AG08395 (cell line): ENCODE data around the gene EIF2AK2.
"Not testable (repeated sequence)": the region's sequence is repeated elsewhere in the genome, so short reads cannot be mapped to it uniquely, and the experiment has no call there.

Source experiments
- DNase-seq: peaks from one replicate; pipeline ENCODE4 v3.0.0; 2012; ENCODE audit warnings: mixed read lengths, low spot score

EIF2AK2 gene

DNA sequence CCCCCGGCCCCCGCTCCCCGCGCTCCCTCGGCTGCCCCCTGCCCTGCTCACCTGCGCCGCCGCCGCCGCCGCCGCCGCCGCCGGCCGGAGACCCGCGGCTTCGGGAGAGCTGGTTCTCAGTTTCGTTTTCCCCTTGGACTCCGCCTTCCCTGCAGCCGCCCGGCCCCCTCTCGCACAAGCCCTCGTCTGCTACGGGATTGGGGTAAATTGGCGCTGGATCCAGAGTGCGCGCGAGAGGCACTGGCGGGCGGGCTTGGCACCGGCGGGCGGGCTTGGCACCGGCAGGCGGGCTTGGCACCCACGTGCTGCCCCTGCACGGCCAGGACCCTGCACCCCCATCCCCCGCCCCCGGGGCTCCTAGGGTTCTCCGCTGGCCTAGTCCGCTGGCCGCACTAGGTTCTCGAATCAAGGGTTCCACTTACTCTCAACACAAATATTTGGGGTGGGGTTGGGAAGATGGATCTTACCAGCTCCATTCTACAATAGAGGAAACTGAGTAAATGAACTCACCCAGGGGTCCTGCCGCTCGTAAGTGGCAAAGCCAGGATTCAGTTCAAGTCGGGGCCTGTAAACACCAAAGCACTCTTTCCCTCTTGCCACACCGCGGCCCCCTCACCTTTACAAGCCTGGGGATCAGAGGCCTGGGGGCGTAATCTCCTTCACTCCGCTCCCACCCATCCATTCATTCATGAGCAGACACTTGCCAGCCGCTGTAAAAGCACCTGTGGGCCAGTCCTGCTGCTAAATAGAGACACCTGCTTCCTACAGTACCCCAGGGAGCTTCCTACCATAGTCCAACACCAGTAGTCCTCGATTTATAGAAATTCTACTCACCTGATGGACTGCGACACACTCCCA is at the start of gene EIF2AK2:
Gene EIF2AK2 (minus strand): TSS at position 124 of the 858 bp plus-strand sequence. CDS start 9,174 bp downstream, outside the sequence.
- peak; percentile 98 for DNase-seq

DNA sequence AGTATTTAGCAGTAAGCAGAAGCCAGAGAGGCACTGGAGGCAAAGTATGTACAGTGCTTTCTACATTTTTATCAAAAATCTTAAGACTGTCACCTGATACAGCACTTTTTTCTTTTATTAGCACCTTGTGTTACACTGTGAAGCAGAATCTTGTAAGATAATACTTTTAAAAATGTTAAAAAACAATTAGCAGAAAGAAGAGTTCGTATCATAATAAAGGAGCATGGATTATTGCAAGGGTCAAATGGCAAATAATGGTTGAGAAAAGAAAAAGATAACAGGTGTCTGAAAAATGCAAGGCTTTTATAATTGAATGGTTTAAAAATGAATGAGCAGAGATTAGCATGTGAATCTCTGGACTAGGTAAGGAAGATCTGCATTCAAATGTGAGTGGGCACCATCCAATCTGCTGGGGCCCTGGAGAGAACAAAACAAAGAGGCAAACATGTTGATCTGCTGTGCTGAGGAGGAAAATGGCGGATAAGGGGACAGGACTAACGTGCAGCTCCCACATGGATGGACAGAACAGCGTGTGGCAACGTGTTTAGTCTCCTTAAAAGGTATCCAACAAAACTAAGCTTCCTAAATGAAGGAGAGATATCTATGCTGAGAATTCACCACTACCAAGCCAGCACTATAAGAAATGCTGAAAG is 49.0 kb upstream of the EIF2AK2 start:
- DNase-seq, result no peak

DNA sequence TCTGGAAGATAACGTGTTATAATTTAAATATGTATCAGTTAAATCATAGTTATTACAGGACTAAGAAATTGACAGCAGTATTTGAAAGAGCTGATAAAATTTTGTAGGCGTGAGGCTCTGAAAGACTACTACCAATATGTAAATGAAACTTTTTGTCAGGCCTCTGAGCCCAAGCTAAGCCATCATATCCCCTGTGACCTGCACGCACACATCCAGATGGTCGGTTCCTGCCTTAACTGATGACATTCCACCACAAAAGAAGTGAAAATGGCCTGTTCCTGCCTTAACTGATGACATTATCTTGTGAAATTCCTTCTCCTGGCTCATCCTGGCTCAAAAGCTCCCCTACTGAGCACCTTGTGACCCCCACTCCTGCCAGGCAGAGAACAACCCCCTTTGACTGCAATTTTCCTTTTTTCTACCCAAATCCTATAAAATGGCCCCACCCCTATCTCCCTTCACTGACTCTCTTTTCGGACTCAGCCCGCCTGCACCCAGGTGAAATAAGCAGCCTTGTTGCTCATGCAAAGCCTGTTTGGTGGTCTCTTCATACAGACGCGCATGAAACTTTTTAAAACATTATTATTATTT is 48.4 kb upstream of the EIF2AK2 start:
- DNase-seq, result not testable (repeated sequence)

DNA sequence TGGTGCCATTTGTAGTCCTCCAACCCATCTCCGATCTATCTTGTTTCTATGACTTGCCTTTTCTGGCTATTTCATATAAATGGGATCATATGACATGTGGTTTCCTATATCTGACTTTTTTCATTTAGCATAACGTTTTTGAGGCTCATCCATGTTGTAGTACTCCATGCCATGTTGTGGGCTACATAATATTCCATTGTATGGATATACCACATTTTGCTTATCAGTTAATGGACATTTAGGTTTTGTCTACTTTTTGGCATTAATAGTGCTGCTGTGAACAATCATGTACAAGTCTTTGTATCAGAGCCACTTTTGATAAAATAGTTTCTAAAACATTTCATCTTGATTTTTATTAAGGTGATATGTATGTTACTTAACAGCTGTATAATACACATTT is 46.9 kb upstream of the EIF2AK2 start:
- DNase-seq, result no peak

DNA sequence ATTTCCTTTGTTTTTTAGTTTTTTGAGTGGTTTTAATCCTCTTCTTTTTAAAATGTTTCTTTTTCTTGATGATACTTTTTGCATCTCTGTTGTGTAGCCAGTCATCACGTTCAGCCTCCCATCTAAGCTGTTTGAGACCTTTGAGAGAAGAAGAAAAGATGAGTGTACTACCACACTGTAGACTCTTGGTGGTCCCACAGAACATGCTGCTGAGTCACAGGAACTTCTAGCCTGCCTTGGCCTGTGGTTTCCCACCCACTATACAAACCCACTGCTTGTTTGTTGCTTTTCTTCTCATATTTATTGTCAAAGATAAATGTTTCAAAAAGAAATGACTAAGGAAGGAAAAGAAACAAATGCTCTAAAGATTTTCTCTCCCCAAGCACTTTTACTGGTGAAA is 45.0 kb upstream of the EIF2AK2 start:
- no peak for DNase-seq

DNA sequence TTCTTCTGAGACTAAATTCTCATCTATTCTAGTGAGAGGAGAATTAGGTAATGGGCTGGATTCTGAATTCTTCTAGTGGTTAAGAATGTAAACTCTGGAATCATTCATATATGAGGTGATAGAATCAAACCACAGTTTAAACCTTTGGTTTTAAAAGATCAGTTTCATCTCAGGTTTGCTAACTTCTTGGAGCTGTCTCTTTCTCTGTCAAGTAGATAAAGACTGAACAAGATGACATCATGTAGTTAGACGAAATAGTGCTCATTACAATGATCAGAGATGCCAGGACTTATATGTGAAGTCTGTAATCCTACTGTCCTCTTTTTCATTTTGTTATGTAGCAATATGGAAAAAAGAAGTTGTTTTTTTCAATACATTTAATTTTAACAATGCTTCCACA is 44.4 kb upstream of the EIF2AK2 start:
- DNase-seq, result no peak

DNA sequence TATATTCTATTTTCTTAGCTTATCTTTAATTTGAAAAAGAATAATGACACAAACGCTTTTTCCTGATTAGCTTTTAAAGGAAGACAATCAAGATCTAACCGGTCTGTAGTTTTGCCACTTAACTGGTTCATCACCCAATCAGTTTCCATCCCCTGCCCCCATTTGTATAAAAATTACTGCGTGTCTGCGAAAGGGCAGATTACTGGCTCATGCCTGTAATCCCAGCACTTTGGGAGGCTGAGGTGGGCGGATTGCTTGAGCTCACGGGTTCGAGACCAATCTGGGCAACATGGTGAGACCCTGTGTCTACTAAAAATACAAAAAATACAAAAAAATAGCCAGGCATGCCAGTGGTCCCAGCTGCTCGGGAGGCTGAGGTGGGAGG is 41.9 kb upstream of the EIF2AK2 start:
- DNase-seq, result no peak

DNA sequence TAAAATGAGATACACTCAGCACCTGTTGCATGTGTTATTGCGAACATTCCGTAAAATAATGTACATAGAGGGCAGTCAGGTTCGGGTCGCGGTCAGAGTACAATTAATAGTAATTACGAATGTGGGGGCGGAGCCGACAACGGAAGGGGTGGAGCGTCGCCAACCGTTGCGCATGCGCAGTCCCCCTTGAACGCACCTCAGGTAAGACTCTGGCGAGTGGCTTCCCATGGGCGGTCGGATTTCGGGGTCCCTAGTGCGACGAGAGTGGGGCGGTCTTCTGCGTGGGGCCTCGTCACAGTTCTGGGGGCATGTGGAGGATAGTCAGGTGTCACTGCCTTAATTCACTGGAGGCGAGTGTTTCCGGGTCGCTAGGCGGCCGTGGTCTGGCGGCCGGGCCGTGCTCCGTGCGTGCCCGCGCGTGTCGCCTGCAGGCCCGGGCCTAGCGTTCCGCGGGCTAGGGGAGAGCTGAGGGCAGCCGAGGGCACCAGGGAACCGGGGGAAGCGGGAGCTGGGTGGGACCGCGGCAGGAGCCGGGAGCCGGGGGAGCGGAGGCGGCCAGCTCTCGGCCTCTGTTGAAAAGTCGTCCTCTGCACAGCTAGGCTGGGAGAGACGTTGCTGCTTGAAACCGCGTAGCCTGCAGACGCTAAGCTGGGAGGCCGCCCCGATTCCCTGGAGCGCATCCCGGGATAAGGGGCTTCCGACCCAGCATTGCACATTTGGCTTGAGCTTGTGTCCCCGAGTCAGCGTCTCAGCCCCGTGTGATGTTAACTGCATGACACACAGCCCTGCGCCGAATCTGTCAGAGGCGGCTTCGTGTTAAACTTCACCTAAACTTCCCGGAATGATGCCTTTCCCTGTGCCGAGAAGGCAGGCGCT is 39.8 kb upstream of the EIF2AK2 start, which contains the start of gene CEBPZOS:
Gene CEBPZOS (plus strand): TSS at position 177 of the 876 bp plus-strand sequence. CDS start 3,209 bp downstream, outside the sequence.
- DNase-seq, result peak; percentile 88

DNA sequence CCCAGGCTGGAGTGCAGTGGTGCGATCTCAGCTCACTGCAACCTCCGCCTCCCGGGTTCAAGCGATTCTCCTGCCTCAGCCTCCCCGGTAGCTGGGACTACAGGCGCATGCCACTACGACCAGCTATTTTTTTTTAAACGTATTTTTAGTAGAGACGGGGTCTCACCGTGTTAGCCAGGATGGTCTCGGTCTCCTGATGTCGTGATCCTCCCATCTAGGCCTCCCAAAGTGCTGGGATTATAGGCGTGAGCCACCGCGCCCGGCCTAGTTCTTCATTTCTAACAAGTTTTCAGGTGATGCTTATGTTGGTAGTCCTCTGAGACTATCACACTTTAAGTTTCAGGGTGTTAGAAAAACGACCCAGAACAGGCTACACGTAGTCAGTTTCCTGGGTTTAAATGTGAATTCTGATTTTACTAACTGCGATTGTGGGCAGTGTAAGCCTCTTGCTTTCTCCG is 39.1 kb upstream of the EIF2AK2 start:
- not testable (repeated sequence) for DNase-seq

DNA sequence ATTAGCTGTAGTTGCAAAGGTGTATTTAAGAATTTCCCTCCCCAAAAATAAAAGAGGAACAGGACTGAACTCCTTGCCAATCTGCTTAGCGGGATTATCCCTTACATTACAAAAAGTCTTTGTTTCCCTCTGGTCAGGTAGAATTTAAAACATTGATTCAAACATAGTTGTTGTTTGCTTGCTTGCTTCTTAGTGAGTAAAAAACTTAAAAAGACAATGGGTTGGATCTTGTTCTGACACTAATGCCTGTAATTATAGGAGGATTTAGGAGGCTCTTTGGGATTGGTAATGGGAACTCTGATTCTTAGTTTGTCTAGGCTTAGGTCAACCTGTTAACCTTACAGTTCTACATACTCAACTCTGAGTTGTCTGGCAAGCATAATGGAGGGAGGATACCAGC is 35.8 kb upstream of the EIF2AK2 start:
- no peak for DNase-seq

DNA sequence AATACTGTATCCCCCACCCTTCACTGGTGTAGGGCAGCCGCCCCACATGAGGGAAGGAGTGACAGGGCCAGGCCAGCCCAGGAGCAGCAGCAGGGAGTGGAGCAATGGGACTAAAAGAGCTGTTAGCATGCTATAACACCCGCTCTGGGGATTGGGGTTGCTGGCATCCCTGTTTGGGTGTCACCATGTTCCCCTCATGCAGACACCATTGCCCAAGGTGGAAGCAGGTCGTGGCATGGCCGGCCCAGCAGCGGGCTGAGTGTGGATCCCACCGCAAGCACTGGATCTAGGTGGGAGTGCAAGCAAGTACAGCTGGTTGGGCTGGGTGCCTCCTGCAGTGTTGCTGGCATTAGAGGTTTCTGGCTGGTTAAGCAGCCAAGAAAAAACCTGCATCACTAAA is 35.0 kb upstream of the EIF2AK2 start:
- DNase-seq, result no peak

DNA sequence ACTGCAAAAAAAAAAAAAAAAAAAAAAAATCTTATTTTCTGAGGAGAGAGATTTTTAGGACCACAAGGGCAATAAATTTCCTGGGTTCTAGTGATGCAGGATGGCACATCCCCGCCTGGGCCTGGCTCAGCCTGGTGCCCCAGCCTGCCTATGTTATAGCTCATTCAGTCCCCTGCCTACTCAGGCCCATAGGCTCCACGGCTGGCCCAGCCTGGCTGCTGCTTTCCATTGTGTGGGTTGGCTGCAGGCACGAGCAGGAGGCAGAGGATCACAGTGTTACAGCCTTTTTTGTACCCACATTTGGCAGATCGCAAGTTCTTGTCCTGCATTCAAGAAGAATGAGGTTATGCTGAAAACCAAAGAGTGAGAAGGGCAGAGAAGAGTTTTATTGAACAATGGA is 34.5 kb upstream of the EIF2AK2 start:
- DNase-seq, result no peak

DNA sequence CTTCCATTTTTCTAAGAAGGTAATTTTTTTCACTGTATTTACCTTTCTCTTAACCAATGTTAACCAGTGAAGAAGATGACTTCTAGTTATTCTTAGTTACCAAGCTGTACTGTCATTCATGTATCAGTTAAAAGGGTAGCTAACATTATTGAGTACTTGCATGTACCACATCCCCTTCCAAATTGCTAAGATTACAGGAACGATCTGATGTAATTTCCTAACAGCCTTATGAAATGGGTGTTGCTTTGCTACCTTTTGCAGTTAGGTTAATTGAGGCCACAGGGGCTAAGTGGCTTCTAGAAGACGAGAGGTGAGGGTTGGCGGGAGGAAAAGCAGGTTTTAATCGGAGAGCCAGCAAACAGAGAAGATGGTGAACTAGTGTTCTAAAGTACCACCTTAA is 33.5 kb upstream of the EIF2AK2 start:
- DNase-seq, result no peak

DNA sequence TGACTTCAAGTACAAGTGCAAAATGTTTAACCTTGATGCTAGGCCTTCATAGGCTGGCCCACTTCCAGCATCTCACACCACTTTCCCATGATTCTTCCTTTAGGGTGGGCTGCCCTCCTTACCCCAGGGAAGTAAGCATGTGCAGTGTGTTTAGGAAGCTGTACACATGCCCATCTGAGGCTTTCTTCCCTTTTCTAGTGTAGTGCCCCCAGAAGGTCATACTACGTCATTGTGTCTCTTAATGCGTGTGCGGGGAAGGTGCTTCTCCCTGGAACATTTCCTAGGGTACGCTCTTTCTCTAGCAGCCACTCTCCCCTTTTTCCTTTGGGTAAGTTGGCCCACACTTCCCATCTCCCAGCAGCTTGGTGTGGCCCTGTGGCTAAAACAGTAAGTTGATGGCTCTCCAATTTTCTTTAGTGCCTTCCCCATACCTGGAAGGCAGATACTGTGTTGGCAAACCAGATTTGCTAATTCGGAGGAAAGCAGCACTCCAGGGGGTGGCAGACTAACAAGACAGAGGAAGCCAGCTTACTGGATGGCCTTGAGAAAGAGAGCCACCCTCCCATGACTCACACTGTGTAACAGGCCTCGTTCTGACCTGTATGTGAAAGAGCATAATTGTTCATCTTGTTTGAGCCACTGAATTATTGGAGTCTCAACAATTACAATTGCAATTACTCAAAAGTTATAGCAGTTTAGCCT is 32.8 kb upstream of the EIF2AK2 start:
- DNase-seq, result peak; percentile 82

DNA sequence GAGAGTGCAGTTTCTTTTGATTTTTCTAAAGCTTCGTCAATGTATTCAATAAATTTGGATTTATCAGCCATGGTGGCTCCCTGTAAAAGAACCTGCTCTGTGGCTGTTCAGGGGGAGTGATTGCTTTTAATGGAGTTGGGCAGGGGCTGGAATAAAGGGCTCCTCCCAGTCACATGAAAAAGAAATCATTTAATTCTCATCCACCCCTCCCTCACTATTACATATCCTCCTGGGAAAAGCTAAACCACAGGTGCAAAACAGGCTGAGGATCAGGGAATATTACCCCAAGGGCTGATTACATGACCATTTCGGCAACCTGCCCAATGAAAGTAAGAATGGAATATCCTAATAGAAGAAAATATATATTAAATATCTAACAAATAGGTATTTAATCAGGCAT is 31.8 kb upstream of the EIF2AK2 start, which contains the start of gene SULT6B1:
Gene SULT6B1 (minus strand): TSS at position 101 of the 400 bp plus-strand sequence. CDS start 30 bp downstream, at position 71.
- no peak for DNase-seq

DNA sequence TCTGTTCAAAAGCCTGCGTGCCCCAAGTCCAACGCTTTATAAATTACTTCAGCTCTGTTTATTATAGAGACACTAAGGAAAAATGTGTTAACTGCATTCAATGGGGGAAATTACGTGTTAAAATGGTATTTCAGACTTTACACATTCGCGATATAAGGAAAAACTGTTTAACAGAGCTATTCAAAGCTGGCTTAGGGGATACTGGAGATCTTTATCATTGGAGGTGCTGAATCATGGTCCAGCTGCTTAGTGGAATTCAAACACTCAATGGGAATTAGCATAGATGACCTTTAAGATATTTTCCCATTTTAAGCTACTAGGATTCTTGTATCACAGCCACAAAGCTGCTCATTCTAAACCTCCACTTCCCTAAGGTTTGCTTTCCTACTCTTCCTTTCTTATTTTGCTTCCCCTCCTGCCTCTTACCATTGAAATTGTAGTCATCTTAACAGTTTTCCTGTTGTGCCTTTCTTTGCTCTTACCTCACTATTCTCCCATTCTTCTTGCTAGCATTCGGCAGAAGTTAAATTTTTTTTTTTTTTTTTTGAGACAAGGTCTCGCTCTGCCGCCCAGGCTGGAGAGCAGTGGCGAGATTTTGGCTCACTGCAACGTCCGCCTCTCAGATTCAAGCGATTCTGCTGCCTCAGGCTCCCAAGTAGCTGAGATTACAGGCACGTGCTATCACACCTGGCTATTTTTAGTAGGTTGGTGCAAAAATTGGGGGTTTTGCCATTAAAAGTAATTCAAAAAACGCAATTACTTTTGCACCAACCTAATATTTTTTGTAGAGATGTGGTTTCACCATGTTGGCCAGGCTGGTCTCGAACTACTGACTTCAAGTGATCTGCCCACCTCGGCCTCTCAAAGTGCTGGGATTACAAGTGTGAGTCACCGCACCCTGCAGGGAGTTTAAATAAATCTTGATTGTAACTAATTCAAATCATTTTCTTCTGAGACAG is 25.2 kb upstream of the EIF2AK2 start:
- DNase-seq, result no peak

DNA sequence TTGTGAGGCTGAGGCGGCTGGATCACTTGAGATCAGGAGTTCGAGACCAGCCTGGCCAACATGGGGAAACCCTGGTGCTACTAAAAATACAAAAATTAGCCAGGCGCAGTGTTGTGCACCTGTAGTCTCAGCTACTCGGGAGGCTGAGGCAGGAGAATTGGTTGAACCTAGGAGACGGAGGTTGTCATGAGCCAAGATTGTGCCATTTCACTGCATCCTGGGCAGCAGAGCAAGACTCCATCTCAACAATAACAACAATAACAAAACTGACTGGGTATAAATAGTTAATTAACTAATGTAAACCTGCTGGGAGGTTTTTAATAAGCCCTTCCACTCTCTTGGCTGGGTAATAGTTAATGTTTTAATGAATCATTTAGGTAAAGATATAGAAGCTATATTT is 23.9 kb upstream of the EIF2AK2 start:
- DNase-seq, result no peak

DNA sequence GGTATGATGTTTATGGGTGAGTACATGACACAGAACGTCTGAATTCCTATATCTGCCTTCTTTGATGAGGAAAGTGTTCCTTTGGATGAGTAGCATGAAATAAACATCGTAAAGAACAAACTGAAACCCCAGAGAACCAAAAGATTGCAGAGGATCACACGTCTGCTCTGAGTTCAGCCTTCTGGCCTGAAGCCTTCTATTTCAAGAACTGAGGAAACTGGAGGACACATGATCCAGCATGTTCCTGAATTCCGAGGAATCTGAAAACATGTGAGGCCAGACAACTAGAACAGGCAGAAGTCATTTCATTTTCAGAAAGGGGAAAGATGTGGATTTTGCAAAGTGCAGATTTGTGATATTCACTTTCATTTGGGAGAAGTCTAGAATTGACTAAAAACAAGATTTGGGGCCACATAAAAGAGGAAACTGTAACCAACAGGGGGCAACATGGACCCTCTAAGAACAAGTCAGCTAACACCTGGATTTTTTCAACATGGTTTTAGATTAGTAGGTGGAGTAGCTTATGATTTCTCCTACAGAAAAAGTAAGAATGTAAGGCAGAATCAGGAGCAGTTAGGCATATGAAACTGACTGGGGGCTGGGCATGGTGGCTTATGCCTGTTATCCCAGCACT is 23.3 kb upstream of the EIF2AK2 start:
- no peak for DNase-seq

DNA sequence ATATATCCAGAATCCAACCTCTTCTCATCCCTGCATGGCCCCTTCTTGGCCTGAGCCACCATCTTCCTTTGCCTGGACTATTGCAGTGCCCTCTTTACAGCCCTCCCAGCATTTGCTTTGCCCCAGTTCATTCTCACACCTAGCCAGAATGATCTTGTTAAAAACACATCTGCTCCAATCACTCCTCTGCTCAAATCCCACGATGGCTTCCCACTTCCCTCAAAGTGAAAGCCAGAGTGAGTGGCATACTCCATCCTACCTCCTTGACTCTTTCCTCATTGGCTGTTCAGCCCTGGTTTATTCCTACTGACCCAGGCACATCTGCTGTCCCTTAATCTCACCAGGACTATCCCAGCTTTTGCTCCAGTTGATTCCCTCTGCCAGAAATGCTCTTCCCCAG is 17.0 kb upstream of the EIF2AK2 start:
- DNase-seq, result no peak

DNA sequence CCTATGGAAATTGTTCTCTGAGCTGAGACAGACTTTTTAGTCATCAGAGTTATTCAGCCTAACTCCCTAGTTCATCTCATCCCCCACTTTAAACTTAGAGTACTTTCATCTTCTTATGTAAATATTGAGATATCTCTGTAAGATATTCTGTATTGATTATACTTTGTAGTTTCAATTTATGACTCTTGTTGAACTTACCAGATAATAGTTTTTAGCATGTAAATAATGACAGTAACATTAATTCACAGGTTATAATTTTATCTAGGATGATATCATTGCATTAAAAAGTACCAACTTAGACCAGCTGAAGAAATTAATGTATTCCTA is 14.8 kb upstream of the EIF2AK2 start:
- no peak for DNase-seq
